Subcutaneous abdominal adipose tissue (tissue), 5 donors: Measurements from ENCODE around the gene IFI6.
"Not testable (repeated sequence)": the region's sequence is repeated elsewhere in the genome, so short reads cannot be mapped to it uniquely, and the experiment has no call there.

ENCODE experiments used
- H3K27ac ChIP-seq: one replicate; pipeline ENCODE4 v1.7.0; 2013; ENCODE audit warnings: low read depth, mild to moderate bottlenecking, inconsistent platforms, low read length, moderate library complexity
- H3K27me3 ChIP-seq, 5 donors: one replicate each; pipeline ENCODE4 v1.7.0; 2013; ENCODE audit warnings: low read length in 5 of 5, inconsistent platforms in 1 of 5; ENCODE audit not compliant: control insufficient read depth in 5 of 5, insufficient read depth in 4 of 5
- H3K36me3 ChIP-seq, 5 donors: one replicate each; pipeline ENCODE4 v1.7.0; 2013; ENCODE audit warnings: low read length in 5 of 5; ENCODE audit not compliant: control insufficient read depth in 5 of 5, insufficient read depth in 5 of 5
- H3K4me1 ChIP-seq, 5 donors: one replicate each; pipeline ENCODE4 v1.7.0; 2013; ENCODE audit warnings: low read length in 5 of 5, mild to moderate bottlenecking in 3 of 5, moderate library complexity in 1 of 5; ENCODE audit not compliant: control insufficient read depth in 5 of 5, insufficient read depth in 5 of 5
- H3K4me3 ChIP-seq, 5 donors: one replicate each; pipeline ENCODE4 v1.7.0; 2013; ENCODE audit warnings: low read length in 5 of 5, low read depth in 1 of 5
- H3K9ac ChIP-seq, 5 donors: one replicate each; pipeline ENCODE4 v1.7.0; 2013; ENCODE audit warnings: low read length in 5 of 5, mild to moderate bottlenecking in 4 of 5, moderate library complexity in 3 of 5
- H3K9me3 ChIP-seq, 5 donors: one replicate each; pipeline ENCODE4 v1.7.0; 2013; ENCODE audit warnings: low read length in 5 of 5; ENCODE audit not compliant: control insufficient read depth in 5 of 5
- donor health status: healthy.
- donor health status: healthy.
- donor health status: healthy.
- donor health status: healthy.
- donor health status: healthy.

Gene IFI6

GRCh38 chr1:27632387-27633297 is 39.4 kb downstream of the IFI6 start:
- no peaks in the 10 kb centered on the region for H3K9me3 ChIP-seq
- H3K4me1 ChIP-seq, result peaks cover 17 to 71% (median 54%) of the 10 kb centered on the region in 5 donors
- peak overlapping the region; percentile 84 for H3K27ac ChIP-seq
- H3K36me3 ChIP-seq, result no peaks in the 10 kb centered on the region
- H3K27me3 ChIP-seq, result peaks cover 0 to 3% (median 0%) of the 10 kb centered on the region in 5 donors
- peak overlapping the region in 2 of 5 donors; percentile 4 to 64 for H3K4me3 ChIP-seq
- H3K9ac ChIP-seq, result peak overlapping the region in 2 of 5 donors; percentile 21 to 81

GRCh38 chr1:27630859-27631491 is 41.0 kb downstream of the IFI6 start:
- peak overlapping the region in 4 of 5 donors; percentile 32 to 84 (median 38) for H3K9ac ChIP-seq
- H3K27ac ChIP-seq, result peak overlapping the region; percentile 84
- peaks cover 0 to 3% (median 0%) of the 10 kb centered on the region in 5 donors for H3K27me3 ChIP-seq
- H3K36me3 ChIP-seq, result no peaks in the 10 kb centered on the region
- H3K9me3 ChIP-seq, result no peaks in the 10 kb centered on the region
- H3K4me3 ChIP-seq, result no peak overlapping the region
- peaks cover 18 to 86% (median 63%) of the 10 kb centered on the region in 5 donors for H3K4me1 ChIP-seq

GRCh38 chr1:27628712-27629111 is 43.3 kb downstream of the IFI6 start:
- Histone ChIP-seq H3K4me1 (peaks cover 26 to 89% (median 70%) of the 10 kb centered on the region in 5 donors), H3K9ac (peak overlapping the region in 3 of 5 donors; percentile 47 to 65 (median 50)), H3K9me3 (no peaks in the 10 kb centered on the region), H3K36me3 (no peaks in the 10 kb centered on the region), H3K27me3 (peaks cover 0 to 3% (median 0%) of the 10 kb centered on the region in 5 donors), H3K4me3 (peak overlapping the region in 1 of 5 donors; percentile 9), H3K27ac (peak overlapping the region; percentile 84)

GRCh38 chr1:27627733-27628132 is 44.3 kb downstream of the IFI6 start:
- not testable (repeated sequence) for H3K9me3 ChIP-seq, H3K9ac ChIP-seq, H3K27me3 ChIP-seq, H3K36me3 ChIP-seq, H3K4me3 ChIP-seq, H3K27ac ChIP-seq
- H3K4me1 ChIP-seq, result peaks cover 21 to 83% (median 61%) of the 10 kb centered on the region in 5 donors

GRCh38 chr1:27627061-27627460 is 44.9 kb downstream of the IFI6 start:
- H3K27me3 ChIP-seq, result peaks cover 0 to 3% (median 0%) of the 10 kb centered on the region in 5 donors
- no peak overlapping the region for H3K4me3 ChIP-seq
- H3K9me3 ChIP-seq, result no peaks in the 10 kb centered on the region
- H3K9ac ChIP-seq, result no peak overlapping the region
- no peaks in the 10 kb centered on the region for H3K36me3 ChIP-seq
- peaks cover 20 to 76% (median 59%) of the 10 kb centered on the region in 5 donors for H3K4me1 ChIP-seq
- H3K27ac ChIP-seq, result no peak overlapping the region

GRCh38 chr1:27626031-27626935 is 45.7 kb downstream of the IFI6 start:
- Histone ChIP-seq H3K27ac (peak overlapping the region; percentile 53), H3K9ac (no peak overlapping the region), H3K9me3 (no peaks in the 10 kb centered on the region), H3K4me3 (no peak overlapping the region), H3K36me3 (no peaks in the 10 kb centered on the region), H3K27me3 (no peaks in the 10 kb centered on the region), H3K4me1 (peaks cover 14 to 75% (median 59%) of the 10 kb centered on the region in 5 donors)

- no peaks in the 10 kb centered on the region for H3K36me3 ChIP-seq
- peak overlapping the region in 1 of 5 donors; percentile 0 for H3K4me3 ChIP-seq
- no peaks in the 10 kb centered on the region for H3K9me3 ChIP-seq
- H3K27ac ChIP-seq, result peak overlapping the region; percentile 53
- H3K4me1 ChIP-seq, result peaks cover 10 to 64% (median 55%) of the 10 kb centered on the region in 5 donors
- peak overlapping the region in 3 of 5 donors; percentile 9 to 46 (median 15) for H3K9ac ChIP-seq
- H3K27me3 ChIP-seq, result no peaks in the 10 kb centered on the region
Observed at GRCh38 chr1:27624467-27625178, 47.4 kb downstream of the IFI6 start.

GRCh38 chr1:27623327-27624212 is 48.4 kb downstream of the IFI6 start:
- Histone ChIP-seq H3K27me3 (no peaks in the 10 kb centered on the region), H3K27ac (no peak overlapping the region), H3K9me3 (no peaks in the 10 kb centered on the region), H3K4me3 (no peak overlapping the region), H3K4me1 (peaks cover 10 to 54% (median 45%) of the 10 kb centered on the region in 5 donors), H3K36me3 (no peaks in the 10 kb centered on the region), H3K9ac (no peak overlapping the region)
